ENCODE data around the gene LKAAEAR1.

Gene LKAAEAR1

GRCh38 chr20:64077876-64078551 lies 6.2 kb downstream of the LKAAEAR1 start:
- DNase-seq, result no peak

- DNase-seq, result no peak
Observed at GRCh38 chr20:64077541-64077875, 6.7 kb downstream of the LKAAEAR1 start.

- no peak for DNase-seq
Observed at GRCh38 chr20:64077094-64077493, 7.1 kb downstream of the LKAAEAR1 start.

- DNase-seq, result no peak
Observed at GRCh38 chr20:64076061-64076997, 7.9 kb downstream of the LKAAEAR1 start.

- DNase-seq, result no peak
Observed at GRCh38 chr20:64075556-64075955, 8.6 kb downstream of the LKAAEAR1 start.

- DNase-seq, result no peak
Observed at GRCh38 chr20:64074963-64075362, 9.2 kb downstream of the LKAAEAR1 start.

GRCh38 chr20:64074184-64074789 lies 9.9 kb downstream of the LKAAEAR1 start:
- DNase-seq, result no peak

- no peak for DNase-seq
Observed at GRCh38 chr20:64073476-64074183, 10.6 kb downstream of the LKAAEAR1 start.

- DNase-seq, result no peak
Observed at GRCh38 chr20:64072498-64073063, 11.6 kb downstream of the LKAAEAR1 start.

- no peak for DNase-seq
Observed at GRCh38 chr20:64071341-64072332, 12.6 kb downstream of the LKAAEAR1 start.

GRCh38 chr20:64070244-64070993 lies 13.8 kb downstream of the LKAAEAR1 start:
- DNase-seq, result no peak

- peak; percentile 66 for DNase-seq
Observed at GRCh38 chr20:64069614-64070243, 14.5 kb downstream of the LKAAEAR1 start.

- DNase-seq, result no peak
Observed at GRCh38 chr20:64069209-64069613, 15.0 kb downstream of the LKAAEAR1 start.

GRCh38 chr20:64068386-64069208 lies 15.6 kb downstream of the LKAAEAR1 start:
- no peak for DNase-seq

GRCh38 chr20:64067733-64068307 lies 16.4 kb downstream of the LKAAEAR1 start:
- DNase-seq, result no peak

GRCh38 chr20:64067005-64067632 lies 17.1 kb downstream of the LKAAEAR1 start:
- no peak for DNase-seq

- no peak for DNase-seq
Observed at GRCh38 chr20:64065974-64066343, 18.2 kb downstream of the LKAAEAR1 start.

Data from NCI-H82 (cell line).